GM21367 (cell line): Measurements from ENCODE around the gene LARP4B.

Experiments used
- ATAC-seq: cut with Tn5 transposase; IDR thresholded peaks from one replicate; pipeline ENCODE4 v1.9.1; 2021; ENCODE audit not compliant: unreplicated experiment

The LARP4B gene

DNA sequence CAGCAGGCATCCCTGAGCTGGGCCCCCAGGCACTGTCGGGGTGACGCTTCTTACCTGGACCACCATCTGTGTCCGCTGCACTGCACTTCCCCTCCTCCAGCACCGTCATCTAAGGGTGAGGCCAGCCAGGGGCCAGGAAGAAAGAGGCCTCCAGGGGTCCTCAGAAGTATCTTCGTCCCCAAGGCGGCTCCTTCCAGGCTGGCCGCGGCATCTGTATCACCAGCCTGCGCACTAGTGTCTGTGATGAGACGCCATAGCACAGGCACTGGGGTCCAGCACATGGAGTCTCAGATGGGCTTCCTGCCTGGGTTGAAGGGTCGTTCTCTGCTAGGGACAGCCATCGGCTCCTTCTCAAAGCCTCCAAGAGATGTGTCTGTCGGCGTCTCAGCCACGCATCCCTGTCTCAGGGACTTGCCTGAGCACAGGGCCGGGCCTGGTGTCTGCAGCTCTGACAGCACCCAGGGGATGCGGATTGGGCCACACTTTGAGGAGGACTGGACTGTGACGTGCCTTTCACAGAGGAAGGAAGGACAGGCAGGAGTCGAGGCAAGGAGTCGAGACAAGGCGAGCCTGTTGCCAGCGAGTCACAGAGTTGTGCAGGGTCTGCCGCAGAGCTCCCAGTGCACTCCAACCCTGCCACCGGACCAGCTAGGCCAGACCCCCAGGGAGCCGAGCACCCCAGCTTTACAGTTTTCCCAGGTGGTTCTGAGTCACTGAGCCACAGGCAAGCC lies 140.5 kb downstream of the LARP4B start:
- no peak for ATAC-seq

DNA sequence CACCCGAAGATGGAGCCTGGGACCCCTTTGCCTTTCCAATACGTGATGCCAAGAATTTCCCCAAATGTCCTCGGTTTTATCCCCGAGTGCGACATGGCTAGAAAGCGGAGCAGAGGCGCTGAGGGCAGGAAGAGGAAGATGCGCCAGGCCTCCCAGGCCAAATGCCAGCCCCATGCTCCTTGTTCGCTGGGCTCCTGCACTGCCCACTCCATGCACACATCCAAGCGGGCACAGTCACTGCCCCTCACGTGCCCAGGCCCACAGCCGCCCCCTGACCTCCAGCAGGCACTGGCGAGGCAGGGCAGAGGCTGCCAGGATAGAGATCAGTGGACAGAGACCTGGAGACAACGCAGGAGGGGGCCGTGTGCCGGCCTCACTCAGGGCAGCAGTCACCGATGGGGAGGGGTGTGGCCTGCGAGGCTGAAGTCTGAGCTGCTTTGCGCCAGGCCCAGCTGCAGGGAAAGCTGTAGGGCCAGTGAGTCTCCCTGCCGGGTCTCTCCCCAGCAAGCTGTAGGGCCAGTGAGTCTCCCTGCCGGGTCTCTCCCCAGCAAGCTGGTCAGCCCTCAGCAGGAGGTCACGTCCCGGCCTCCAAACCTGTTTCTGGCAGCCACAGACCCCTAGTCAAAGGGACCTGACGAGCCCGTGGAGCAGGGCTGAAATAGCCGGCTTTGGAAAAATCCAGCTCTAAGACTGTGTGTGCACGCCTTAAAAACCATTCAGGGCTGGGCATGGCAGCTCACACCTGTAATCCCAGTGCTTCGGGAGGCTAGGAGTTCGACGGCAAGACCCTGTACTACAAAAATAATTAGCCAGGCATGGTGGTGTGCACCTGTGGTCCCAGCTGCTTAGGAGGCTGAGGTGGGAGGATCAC lies 141.4 kb downstream of the LARP4B start:
- ATAC-seq, result no peak

DNA sequence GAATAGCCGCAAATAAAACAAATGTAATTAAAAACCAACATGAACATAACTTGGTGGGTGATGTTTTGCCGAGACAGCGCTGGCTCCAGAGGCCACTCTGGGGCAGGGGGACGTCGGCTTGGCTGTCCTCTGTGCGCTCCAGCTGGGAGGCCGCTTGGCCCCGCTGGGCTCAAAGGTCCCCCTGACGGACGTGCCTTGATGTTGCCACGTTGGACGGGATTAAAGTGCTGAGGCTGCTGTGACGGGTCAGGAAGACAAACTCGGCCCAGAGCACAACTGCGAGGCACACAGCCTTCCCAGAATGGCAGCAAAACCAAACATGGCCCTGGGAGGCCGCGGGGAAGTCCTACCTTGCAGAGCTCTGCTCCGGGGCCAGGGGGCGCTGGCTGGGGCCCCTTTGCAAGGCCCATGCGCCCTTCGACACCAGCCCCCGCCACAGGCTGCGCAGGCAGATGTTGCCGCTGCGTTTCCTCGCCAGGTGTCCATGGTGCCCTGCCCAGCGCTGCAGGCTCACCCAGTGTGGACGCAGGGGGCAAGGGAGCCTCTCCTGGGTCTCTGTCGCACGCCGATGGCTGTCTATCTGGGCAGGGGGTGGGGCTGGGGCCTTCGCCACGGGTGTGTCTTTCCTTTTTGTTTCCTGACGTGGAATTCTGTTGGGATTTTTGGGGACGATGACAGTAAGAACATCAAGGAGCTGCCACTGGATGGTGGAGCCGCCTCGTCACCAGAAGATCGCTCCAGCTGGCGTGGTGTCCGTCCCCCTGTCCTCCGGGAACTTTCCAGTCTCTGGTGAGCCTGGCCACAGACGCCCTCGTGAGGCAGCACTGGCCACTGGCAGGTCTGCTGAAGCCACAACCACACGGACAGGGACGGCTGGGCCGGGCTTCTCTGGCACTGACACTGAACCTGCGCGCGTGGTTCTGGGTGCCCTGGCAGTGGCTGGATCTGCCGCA lies 142.4 kb downstream of the LARP4B start:
- ATAC-seq, result no peak

DNA sequence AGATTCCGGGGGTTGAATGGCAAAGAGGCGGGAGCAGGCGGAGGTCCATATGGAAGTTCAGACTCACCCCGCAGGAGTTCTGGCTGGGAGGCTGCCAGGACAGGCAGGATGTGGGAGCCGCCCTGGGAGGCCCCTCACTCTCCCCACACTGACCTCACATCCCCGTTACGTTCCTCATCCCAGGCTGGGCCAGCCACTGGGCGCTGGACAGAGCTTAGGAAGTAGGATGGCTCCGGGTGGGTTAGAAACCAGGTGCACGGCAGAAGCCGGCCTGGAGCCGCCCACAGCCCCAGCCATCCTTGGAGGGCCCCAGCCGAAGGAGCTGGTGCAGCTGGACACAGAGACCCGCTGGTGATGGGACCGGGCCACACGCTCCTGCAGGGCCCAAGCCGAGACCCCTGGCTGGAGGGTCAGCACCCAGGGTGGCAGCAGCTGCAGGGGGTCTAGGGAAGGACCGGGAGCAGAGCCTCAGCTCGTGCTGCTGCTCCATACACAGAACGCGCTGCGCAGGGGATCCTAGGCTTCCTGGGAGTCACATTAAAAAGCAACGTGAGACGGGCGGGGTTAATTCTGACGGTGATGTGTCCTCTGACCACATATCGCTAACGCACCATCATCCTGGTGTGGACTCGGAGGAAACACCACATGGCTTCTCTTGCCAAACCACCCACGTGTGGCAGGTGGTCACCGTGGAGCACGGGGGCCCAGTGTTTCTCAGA lies 143.4 kb downstream of the LARP4B start:
- no peak for ATAC-seq

DNA sequence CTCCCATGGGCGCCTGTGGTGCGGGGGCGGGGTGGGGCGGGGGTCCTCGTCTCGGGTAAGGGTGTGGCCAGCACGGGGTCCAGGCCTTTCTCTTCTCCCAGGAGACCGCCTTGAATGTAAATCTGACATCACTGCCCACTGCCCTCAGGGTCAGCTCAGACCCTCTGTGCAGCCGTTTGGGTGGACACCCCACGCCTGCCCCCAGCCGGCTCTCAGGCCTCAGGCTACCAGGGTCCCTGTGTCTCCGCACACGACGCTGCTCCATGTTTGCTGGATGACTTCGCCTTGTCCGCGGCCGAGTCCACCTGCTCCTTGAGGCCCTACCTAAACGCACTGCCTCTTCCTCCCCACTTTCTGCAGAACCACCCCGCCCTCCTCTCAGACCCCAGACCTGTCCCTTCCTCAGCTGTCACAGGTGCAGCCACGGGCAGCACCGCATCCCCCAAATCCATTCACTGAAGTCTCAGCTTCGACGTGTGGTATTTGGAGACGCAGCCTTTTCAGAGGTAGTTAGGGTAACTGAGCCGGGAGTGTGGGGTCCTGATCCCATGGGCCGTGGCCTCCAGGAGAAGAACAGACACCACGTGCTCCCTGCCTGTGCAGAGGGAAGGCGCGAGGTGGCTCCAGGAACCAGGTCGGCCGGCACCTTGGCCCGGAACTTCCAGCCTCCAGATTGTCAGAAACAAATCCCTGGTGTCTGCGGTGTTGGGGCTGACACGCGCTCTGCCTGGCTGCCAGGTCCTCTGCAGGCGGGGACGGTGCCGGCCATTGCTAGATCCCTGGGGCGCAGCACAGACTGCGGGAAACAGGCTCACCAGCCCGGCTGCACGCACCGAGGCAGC lies 144.7 kb downstream of the LARP4B start:
- ATAC-seq, result no peak

DNA sequence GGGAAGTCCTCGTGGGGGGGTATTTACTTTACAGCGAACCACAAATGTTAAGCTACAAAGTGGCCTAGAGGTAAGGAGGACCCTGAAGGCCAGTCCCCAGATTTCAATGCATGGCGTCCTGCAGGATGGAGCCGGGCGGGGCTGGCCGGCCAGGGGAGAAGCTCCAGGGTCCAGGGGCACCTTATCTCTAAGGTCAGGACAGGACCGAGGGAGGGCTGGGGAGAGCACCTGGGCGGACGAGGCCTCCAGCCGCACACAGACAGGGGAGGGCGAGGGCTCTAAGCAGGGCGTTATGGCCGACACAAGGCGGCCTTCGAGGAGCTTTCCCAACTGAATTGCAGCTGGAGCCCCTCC lies 145.7 kb downstream of the LARP4B start:
- no peak for ATAC-seq

DNA sequence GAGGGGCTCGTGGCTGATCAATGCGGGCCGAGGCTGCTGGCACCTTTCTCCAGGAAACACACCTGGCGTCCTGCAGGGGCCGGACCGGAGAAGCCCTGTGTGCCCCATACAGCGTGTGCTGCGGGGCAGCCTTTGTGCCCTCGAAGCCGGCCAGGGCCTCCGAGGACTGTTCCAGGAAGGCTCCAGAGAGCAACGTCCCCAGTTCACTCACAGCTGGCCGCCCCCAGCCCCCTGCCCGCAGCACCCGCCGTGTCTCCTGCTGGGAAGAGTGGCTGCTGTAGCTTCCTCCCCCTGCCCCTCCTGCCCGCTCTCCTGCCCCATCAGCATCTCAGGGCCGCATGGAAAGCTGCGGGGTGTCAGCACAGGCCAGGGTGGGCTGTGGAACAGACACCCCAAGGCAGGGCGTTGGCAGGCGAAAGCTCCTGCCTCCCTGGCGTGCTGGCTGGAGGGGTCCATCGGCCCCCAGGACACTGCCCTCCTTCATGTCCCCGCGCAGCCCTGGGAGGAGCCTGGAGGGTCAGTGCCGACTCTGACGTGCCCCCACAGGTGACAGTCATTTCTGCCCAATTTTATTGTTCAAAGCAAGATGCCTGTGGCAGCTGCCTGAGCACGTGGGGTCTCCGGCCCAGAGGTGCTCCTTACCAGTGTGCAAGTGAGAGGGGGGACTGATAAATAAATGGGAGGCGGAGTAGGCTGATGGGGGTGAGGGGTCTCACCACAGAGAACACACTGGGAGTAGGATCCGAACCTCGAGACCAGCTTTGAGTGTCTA lies 146.2 kb downstream of the LARP4B start:
- no peak for ATAC-seq

DNA sequence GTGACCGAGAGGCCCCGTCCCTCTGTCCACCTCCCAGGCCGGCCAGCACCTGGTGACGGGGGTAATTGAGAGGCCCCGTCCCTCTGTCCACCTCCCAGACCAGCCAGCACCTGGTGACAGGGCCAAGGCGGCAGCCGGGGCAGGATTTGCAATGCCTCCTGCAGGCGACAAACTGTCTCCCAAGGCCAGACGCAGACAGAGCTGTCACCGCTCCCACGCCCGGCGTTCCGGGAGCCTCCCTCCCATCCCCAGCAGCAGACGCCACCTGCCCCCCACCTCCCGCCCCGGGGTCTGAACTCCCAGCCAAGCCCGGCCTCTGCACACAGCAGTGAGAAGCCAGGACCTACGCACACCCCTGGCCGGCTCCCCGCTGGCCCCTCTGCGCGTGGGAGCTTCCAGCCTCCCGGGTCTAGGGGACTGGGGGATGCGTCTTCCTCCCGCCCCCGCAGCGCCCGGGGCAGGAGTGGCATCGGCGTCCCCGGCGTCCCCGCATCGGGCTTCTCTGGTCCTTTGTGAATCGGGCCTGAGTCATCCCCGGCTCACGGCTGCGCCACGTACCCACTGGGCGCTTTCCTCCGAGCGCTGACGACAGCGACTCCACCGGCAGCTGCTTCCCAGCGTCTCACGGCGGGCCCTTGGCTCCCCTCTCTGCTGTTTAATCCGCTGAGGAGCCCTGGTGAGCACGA lies 147.0 kb downstream of the LARP4B start:
- ATAC-seq, result no peak

DNA sequence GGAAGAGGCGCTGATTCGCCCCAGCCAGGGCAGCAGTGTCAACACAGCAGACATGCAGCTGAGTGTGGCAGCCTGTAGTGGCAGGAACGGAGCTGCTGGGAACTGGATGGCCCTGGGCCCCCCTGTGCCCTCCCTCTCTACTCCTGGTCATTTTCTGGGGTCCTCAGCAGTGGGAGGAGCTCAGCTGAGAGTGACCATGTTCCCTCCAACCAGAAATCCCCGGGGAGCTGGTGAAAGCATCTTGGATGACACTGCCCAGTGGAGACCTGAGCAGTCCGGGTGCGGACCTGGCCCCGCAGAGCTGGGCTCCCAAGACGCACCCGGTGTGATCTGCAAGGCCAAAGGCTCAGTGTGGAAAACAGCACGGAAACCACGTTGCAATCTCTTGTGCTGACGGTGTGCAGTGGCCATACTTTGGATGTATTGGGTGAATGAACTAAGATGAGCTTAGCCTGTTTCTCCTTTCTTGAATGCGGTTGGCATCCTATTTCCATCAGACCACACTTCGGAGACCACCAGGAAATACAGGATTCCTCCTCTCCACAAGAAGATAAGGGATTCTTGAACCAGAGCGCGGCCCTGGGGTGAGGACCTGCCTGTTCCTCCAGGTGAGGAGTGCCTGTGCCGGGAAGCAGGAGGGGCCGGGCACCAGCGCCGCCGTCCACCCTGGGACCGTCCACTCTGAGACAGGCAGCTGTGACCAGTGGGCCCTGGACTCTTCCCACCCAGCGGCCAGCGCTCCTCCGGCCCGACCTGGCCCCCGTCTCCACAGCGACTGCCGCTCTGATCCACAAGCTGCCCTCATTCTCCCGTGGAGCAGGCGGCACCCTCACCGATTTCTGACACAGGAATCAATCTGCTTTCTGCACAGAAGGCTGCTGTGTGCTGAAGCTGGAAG lies 148.5 kb downstream of the LARP4B start:
- ATAC-seq, result no peak

DNA sequence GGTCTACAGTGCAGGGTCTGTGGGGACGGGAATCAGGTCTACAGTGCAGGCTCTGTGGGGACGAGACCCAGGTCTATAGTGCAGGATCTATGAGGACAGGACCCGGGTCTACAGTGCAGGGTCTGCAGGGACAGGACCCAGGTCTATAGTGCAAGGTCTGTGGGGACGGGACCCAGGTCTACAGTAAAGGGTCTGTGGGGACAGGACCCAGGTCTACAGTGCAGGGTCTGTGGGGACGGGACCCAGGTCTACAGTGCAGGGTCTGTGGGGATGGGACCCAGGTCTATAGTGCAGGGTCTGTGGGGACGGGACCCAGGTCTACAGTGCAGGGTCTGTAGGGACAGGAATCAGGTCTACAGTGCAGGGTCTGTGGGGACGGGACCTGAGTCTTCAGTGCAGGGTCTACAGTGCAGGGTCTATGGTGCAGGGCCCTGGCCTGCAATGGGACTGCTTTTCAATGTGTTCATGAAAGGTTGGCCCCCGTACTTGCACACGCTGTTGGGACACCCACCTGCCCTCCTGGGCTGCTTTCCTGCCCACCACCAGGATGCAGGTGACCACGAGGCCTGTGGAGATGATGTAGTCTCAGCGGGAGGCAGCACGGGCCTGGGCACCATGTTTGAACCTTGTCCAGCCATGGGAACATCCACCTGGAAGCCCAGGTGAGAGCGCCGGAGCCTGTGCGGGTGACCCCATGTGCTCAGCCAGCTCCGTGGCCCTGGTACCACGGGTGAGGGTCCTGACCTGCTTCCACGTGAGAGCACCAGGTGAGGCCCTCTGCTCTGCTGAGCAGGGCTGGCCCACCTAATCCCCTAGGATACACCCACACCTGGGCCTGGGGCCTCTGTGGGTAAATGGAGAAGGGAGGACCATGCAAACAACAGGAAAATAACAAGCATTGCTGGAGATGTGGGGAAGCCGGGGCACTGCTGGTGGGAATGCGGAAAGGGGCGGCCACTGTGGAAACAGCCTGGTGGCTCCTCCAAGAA lies 150.7 kb downstream of the LARP4B start:
- no peak for ATAC-seq

DNA sequence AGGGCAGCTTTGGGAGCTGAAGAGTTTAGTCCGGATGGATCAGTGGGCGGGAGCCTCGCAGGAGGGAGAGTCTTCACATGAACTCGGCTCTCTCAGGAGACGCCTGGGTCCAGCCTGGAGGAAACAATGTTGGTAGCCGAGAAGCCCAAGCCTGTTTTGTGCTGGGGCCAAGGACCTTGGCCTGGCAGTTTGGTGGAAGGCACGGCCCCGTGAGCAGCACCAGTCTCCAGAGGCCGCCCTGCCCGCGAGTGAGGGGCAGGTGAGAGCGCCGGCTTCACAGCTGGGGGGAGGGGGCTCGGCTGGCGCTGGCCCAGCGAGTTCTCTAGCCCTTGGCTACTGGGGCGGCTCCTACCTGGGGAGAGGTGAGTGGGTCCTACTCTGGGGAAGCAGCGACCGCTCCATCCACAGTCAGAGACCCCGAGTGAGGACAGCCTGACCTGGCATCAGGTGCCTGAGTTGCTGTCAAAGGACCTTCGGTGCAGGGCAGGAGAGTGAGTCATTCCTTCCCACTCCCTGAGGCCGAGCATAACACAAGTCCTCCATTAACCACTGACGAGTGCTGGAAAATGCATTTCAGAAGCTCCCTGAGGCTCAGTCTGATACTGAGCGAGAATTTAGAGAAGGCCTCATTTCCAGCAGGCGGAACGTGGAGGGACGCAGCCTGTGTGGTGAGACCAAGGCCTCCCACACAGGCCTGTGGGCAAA lies 152.7 kb downstream of the LARP4B start:
- ATAC-seq, result no peak

DNA sequence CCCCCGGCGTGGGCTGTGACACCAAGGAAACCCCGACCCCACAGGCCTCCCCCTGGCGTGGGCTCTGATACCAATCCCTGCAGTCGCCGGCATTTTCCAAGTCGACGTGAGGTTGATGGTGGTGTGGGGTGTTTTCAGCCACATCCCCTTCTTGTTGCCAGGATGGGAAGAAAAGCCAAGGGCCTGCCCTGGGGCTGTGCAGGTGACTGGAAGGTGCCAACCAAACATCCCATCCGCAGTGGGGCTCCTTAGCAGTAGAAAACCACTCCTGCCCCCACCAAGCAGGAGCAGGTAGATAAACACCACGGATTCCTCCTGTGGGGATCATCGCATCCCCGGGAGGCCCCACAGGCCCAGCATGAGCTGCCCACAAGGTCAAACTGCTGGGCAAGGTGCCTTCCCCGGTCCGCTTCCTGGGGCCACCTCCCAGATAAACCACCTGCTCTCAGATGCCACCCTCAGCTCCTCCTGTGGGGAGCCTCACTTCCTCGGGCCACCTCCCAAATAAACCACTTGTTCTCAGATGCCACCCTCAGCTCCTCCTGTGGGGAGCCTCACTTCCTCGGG lies 153.5 kb downstream of the LARP4B start:
- no peak for ATAC-seq

DNA sequence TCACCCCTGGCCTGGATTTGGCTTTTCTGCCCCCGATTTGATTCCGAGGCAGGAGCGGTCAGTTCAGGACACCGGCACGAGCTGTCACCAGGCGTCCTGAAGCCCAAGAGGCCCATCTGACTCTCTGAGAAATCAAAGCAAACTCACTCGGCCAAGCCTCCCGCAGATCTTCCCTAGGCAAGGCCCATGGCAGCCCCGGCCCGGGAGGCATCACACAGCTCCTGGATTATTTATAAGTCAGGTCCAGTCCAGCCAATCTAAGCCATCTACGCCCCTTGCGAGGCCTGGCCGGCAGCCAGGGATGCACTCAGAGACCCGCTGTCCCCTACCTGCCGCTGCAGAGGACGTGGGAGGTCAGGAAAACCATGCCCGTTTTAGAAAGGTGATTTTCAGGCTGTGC lies 154.7 kb downstream of the LARP4B start:
- no peak for ATAC-seq

DNA sequence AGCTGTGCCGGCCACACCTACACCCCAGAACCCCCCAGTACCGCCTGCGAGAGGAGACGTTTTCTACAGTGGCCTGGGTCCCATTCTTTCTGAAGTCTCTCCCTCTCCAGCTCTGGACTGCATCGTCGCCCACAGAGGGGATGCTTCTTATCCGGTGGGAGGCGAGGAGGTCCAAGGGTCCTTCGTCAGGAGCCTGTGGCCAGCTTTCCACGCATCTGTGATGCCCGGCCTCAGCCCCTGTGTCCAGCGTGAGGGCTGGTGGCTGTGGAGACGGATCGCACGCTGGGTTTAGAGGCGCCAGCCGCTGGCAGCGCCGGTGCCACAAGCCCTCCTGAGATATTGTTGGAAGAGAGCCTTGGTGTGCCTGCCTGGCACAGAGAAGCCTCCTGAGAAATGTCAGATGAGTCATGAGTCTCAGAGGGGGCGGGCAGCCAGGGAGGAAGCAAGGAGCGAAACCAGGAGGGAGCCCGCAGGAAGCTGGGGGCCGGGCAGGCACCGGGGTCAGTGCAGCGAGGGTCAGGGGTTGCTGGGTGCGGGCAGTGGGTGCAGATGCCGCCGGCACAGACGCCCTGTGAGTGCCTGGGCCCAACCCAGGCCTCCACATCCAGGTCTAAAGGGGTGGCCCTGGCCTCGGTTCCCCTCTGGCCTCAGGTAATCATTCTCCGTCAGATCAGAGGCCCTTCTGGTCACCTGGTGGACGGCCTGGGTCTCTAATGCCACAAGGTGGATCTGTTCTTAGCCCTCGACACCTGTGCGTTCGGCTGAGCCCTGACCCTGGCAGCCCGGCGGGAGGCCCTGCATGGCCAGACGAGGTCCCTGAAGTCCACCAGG lies 156.0 kb downstream of the LARP4B start:
- ATAC-seq, result no peak
